Esophagus squamous epithelium (tissue), 5 donors: Measurements from ENCODE around the gene DGKD. TPM values are rescaled to one million over a fixed set of nuclear protein-coding genes. Genes with fewer than 3 reads are reported as not detected.

Source experiments
- DNase-seq: peaks from one replicate; lab custom pipeline; 2025; lab: John Stamatoyannopoulos, UW
- H3K27ac ChIP-seq, 4 donors: fragments of 200-600 bp; sonication (generic); one replicate each; pipeline ENCODE4 v1.5.1; 2016 to 2019; ENCODE audit warnings: mild to moderate bottlenecking in 1 of 4
- H3K27me3 ChIP-seq, 4 donors: fragments of 200-600 bp; sonication (generic); 1 replicate in 3 of 4; 2 replicates in 1 of 4; pipeline versions ENCODE4 v1.5.1 to v1.6.0; 2017 to 2021; ENCODE audit warnings: antibody characterized with exemption in 1 of 4
- H3K36me3 ChIP-seq, 3 donors: fragments of 200-600 bp; sonication (generic); one replicate each; pipeline ENCODE4 v1.5.1; 2016 to 2019
- H3K4me1 ChIP-seq, 3 donors: fragments of 200-600 bp; sonication (generic); one replicate each; pipeline ENCODE4 v1.5.1; 2017 to 2019
- H3K4me3 ChIP-seq, 4 donors: fragments of 200-600 bp; sonication (generic); 1 replicate in 3 of 4; 2 replicates in 1 of 4; pipeline ENCODE4 v1.5.1; 2016 to 2019; ENCODE audit warnings: mild to moderate bottlenecking in 2 of 4, moderate library complexity in 1 of 4
- H3K9me3 ChIP-seq, 3 donors: fragments of 200-600 bp; sonication (generic); one replicate each; pipeline ENCODE4 v1.5.1; 2016 to 2019
- CTCF ChIP-seq, 6 experiments: fragments of 450-650 bp in 4 of 6; fragments of 200-600 bp in 2 of 6; sonication (generic) in 2 of 6; IDR thresholded peaks; one replicate each; pipeline ENCODE4 v1.5.1; 2016 to 2019; ENCODE audit warnings: antibody characterized with exemption in 6 of 6, mild to moderate bottlenecking in 4 of 6, moderate library complexity in 4 of 6
- POLR2A ChIP-seq, 4 donors: fragments of 450-650 bp; IDR thresholded peaks; one replicate each; pipeline ENCODE4 v1.6.1; 2017; ENCODE audit warnings: antibody characterized with exemption in 4 of 4, mild to moderate bottlenecking in 4 of 4, moderate library complexity in 3 of 4
- WGBS, 2 donors: methylation state at CpG; one replicate each; pipeline ENCODE4 v1.1.5; 2018; 5-methylcytosine and 5-hydroxymethylcytosine counted together
- intact Hi-C: fragments of 100-400 bp; cut with DNase I; formaldehyde crosslinking; loops from one replicate; pipeline ENCODE4 v1.15.0; 2022
- total RNA-seq, 4 donors: library from RNA; depleted of rRNA; stranded (reverse); fragments of >200 nt; gene quantifications; one replicate each; pipeline ENCODE4 v1.1.0, GENCODE V29; 2016
- donor health status: DM: yes; HTN: yes; CAD: no.

Gene DGKD
- total RNA-seq, 4 donors from 2014 or later: 2.3 to 10.9 (median 4.2) TPM

GRCh38 chr2:233385489-233386044, 31.3 kb downstream of the DGKD start:
- H3K4me3 ChIP-seq: no peak overlapping the region
- H3K27ac ChIP-seq: peak overlapping the region in 2 of 4 donors; percentile 36 to 85
- intact Hi-C loops: no loop called here
- H3K4me1 ChIP-seq: peaks cover 7 to 49% (median 32%) of the 10 kb centered on the region in 3 donors
- no peaks in the 10 kb centered on the region for H3K9me3 ChIP-seq
- no peaks in the 10 kb centered on the region for H3K27me3 ChIP-seq
- 68 to 74% methylated on average over 13 to 14 of the region's 14 CpGs for WGBS, 2 donors
- TF ChIP-seq POLR2A (IDR thresholded peaks at IDR 0.05): no peak
- TF ChIP-seq CTCF (IDR thresholded peaks at IDR 0.05): no peak
- DNase-seq: no peak
- H3K36me3 ChIP-seq: peaks cover 0 to 11% (median 0%) of the 10 kb centered on the region in 3 donors

DNA sequence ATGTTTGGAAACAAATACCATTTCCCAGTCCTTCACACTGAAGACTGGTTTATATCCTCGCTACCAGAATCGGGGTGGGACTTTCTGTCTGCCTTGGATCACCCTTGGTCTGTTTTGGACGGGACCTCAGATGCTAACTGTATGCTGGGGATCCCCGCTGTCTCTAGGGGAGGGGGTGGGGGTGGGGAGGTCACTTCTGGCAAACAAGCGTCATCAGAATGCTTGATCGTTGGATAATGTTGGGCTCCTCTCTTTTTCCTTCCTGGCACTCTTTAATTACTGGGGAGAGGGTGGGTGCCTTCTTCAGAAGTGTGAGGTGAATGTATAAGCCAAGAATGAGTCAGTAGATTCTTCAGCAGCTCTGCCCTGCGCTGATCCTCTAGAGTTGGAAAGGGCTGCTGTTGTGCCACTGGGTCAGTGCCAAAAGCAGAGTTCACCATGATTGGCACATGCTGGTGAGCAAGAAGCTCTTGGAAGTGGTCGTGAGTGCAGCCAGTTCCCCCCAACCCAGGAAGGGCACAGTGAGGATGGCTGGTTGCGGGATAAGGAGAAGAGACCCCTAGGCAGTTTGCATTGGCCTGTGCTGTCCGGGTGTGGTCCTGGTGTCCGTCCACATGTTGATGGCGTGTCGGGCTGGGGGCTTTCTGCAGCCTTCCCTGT, 32.2 kb downstream of the DGKD start:
- intact Hi-C loops: no loop called here
- DNase-seq: no peak
- WGBS, 2 donors: 31 to 37% methylated on average over 9 of the region's 13 CpGs

GRCh38 chr2:233387225-233387624, 32.9 kb downstream of the DGKD start:
- H3K9me3 ChIP-seq: no peaks in the 10 kb centered on the region
- peak overlapping the region; percentile 54 to 89 (median 76) for H3K27ac ChIP-seq
- H3K36me3 ChIP-seq: peaks cover 0 to 16% (median 0%) of the 10 kb centered on the region in 3 donors
- TF ChIP-seq CTCF (IDR thresholded peaks at IDR 0.05) (no peak), POLR2A (IDR thresholded peaks at IDR 0.05) (no peak)
- H3K4me1 ChIP-seq: peaks cover 7 to 49% (median 32%) of the 10 kb centered on the region in 3 donors
- 67 to 71% methylated on average over 13 of the region's 13 CpGs for WGBS, 2 donors
- H3K27me3 ChIP-seq: no peaks in the 10 kb centered on the region
- no peak for DNase-seq
- H3K4me3 ChIP-seq: peak overlapping the region in 2 of 4 donors; percentile 7 to 34
- intact Hi-C loops: no loop called here

More for the DNA sequence above, 32.2 kb downstream of the DGKD start:
- H3K4me3 ChIP-seq: peak overlapping the region in 1 of 4 donors; percentile 34
- TF ChIP-seq POLR2A (IDR thresholded peaks at IDR 0.05) (no peak), CTCF (IDR thresholded peaks at IDR 0.05) (no peak)
- H3K27ac ChIP-seq: peak overlapping the region; percentile 54 to 89 (median 76)
- no peaks in the 10 kb centered on the region for H3K27me3 ChIP-seq
- peaks cover 0 to 16% (median 0%) of the 10 kb centered on the region in 3 donors for H3K36me3 ChIP-seq
- no peaks in the 10 kb centered on the region for H3K9me3 ChIP-seq
- peaks cover 7 to 49% (median 32%) of the 10 kb centered on the region in 3 donors for H3K4me1 ChIP-seq

DNA sequence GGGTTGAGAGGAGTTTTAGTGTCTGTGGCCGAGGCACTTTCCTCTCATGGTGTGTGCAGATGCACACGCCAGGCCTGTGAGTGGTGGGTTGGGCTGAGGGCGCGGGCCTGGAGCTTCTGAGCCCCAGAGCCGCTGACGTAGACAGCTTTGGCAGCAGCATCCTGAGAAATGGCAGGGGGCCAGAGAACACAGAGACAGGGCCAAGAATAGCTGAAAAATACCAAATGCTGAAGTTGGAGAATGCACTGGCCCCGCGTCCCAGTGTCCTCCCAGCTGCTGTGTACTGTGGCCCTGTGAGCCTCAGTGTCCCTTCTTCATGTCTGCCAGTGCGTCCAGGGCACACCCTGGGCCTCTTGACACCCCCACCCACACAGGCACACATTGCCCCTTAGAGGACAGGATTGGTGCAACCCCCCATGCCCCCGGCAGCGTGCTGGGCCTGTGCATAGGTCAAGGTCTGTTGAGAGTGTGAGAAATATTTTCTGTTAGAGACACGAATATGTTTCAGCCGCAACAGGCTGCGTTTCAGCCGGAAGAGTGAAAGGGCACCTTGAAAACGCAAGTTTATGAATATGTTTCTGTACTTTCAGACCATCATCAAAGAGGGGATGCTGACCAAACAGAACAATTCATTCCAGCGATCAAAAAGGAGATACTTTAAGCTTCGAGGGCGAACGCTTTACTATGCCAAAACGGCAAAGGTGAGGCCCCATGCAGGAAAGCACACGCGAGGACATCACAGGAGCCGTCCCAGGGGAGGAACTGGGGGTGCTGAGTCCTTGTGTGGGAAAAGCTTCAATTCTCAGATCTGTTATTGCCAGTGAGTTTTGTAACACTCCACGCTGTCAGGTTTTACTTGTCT, 33.6 kb downstream of the DGKD start:
- Histone ChIP-seq H3K36me3 (peaks cover 0 to 16% (median 0%) of the 10 kb centered on the region in 3 donors), H3K27ac (peak overlapping the region; percentile 54 to 89 (median 76)), H3K9me3 (no peaks in the 10 kb centered on the region), H3K4me3 (peak overlapping the region in 2 of 4 donors; percentile 7 to 34), H3K4me1 (peaks cover 7 to 49% (median 32%) of the 10 kb centered on the region in 3 donors), H3K27me3 (no peaks in the 10 kb centered on the region)
- TF ChIP-seq CTCF (IDR thresholded peaks at IDR 0.05) (no peak), POLR2A (IDR thresholded peaks at IDR 0.05) (peak in 1 of 4 donors; percentile 6)
- DNase-seq: no peak
- intact Hi-C loops: no loop called here
- WGBS, 2 donors: 56 to 67% methylated on average over 14 to 24 of the region's 25 CpGs
